DOHH2 (cell line): ENCODE data around the gene SORBS1.

ENCODE experiments used
- H3F3A ChIP-seq: fragments of 200-600 bp; sonication (generic), shearing (Covaris generic); 2 replicates; pipeline ENCODE4 v1.6.0; 2016; ENCODE audit warnings: antibody characterized with exemption, mild to moderate bottlenecking; ENCODE audit not compliant: control insufficient read depth, insufficient read depth
- H3K27ac ChIP-seq: fragments of 200-600 bp; sonication (generic); 2 replicates; pipeline ENCODE4 v1.5.1; 2014; ENCODE audit warnings: low read depth, mild to moderate bottlenecking, low read length, moderate library complexity
- H3K27me3 ChIP-seq: fragments of 200-600 bp; sonication (generic); 2 replicates; pipeline ENCODE4 v1.6.1; 2014; ENCODE audit warnings: mild to moderate bottlenecking, low read length, mixed read lengths; ENCODE audit not compliant: control insufficient read depth
- H3K36me3 ChIP-seq: fragments of 200-600 bp; sonication (generic); 2 replicates; pipeline ENCODE4 v1.6.1; 2014; ENCODE audit warnings: mild to moderate bottlenecking, low read length, moderate library complexity, mixed read lengths; ENCODE audit not compliant: control insufficient read depth
- H3K4me1 ChIP-seq: fragments of 200-600 bp; sonication (generic); 2 replicates; pipeline ENCODE4 v1.6.1; 2014; ENCODE audit warnings: mild to moderate bottlenecking, low read length, mixed read lengths; ENCODE audit not compliant: control insufficient read depth
- H3K4me2 ChIP-seq: fragments of 200-600 bp; sonication (generic); 2 replicates; pipeline ENCODE4 v1.6.0; 2014; ENCODE audit warnings: mild to moderate bottlenecking, low read length, moderate library complexity
- H3K4me3 ChIP-seq: fragments of 200-600 bp; sonication (generic); 2 replicates; pipeline ENCODE4 v1.5.1; 2014; ENCODE audit warnings: mild to moderate bottlenecking, low read length, mixed read lengths
- H3K79me2 ChIP-seq: fragments of 200-600 bp; sonication (generic); 2 replicates; pipeline ENCODE4 v1.6.1; 2014; ENCODE audit warnings: mild to moderate bottlenecking, low read length, mixed read lengths; ENCODE audit not compliant: control insufficient read depth
- H3K9me2 ChIP-seq: fragments of 200-600 bp; sonication (generic); replicated peaks from 2 replicates; pipeline ENCODE4 v1.6.1; 2014; ENCODE audit warnings: mild to moderate bottlenecking, low read length, mixed read lengths; ENCODE audit not compliant: control insufficient read depth
- H3K9me3 ChIP-seq: fragments of 200-600 bp; sonication (generic); 2 replicates; pipeline ENCODE4 v1.6.1; 2014; ENCODE audit warnings: antibody characterized with exemption, low read length, mixed read lengths; ENCODE audit not compliant: control insufficient read depth, insufficient read depth
- H4K20me1 ChIP-seq: fragments of 200-600 bp; sonication (generic); 2 replicates; pipeline ENCODE4 v1.6.0; 2014; ENCODE audit warnings: low read depth, mild to moderate bottlenecking, antibody characterized with exemption, low read length, moderate library complexity; ENCODE audit not compliant: control insufficient read depth, insufficient read depth
- CTCF ChIP-seq: fragments of 200-600 bp; sonication (generic); IDR thresholded peaks from one replicate; pipeline ENCODE4 v1.5.1; 2014; ENCODE audit warnings: antibody characterized with exemption, mild to moderate bottlenecking, low read depth, low read length; ENCODE audit not compliant: poor library complexity, severe bottlenecking
- EZH2phosphoT487 ChIP-seq: fragments of 200-600 bp; sonication (generic); IDR thresholded peaks from 2 replicates; pipeline ENCODE4 v1.6.1; 2017; ENCODE audit warnings: borderline replicate concordance, mild to moderate bottlenecking, antibody characterized with exemption, low read length, moderate library complexity, mixed read lengths

Gene SORBS1

GRCh38 chr10:95416270-95416669 is 144.9 kb downstream of the SORBS1 start:
- no peaks in the 10 kb centered on the region for H3K36me3 ChIP-seq
- H3K9me3 ChIP-seq: no peaks in the 10 kb centered on the region
- TF ChIP-seq EZH2phosphoT487 (no peak), CTCF (no peak)
- peaks cover 11% of the 10 kb centered on the region; the same call in 1 of the 2 replicates for H3K27me3 ChIP-seq
- H3K4me1 ChIP-seq: peaks cover 13% of the 10 kb centered on the region
- no peak overlapping the region for H3K4me2 ChIP-seq
- no peaks in the 10 kb centered on the region for H3K79me2 ChIP-seq
- no peak overlapping the region for H3K27ac ChIP-seq
- H3F3A ChIP-seq: no peaks in the 10 kb centered on the region
- H4K20me1 ChIP-seq: no peaks in the 10 kb centered on the region
- no peaks in the 10 kb centered on the region for H3K9me2 ChIP-seq
- H3K4me3 ChIP-seq: no peak overlapping the region

- peaks cover 13% of the 10 kb centered on the region for H3K4me1 ChIP-seq
These were observed 145.5 kb downstream of the SORBS1 start for GRCh38 chr10:95415621-95416031.

GRCh38 chr10:95414844-95415485 is 146.2 kb downstream of the SORBS1 start:
- H3K4me1 ChIP-seq: peaks cover 18% of the 10 kb centered on the region

More at GRCh38 chr10:95415621-95416031, 145.5 kb downstream of the SORBS1 start:
- H3K27ac ChIP-seq: no peak overlapping the region
- H3K4me3 ChIP-seq: no peak overlapping the region
- no peaks in the 10 kb centered on the region for H3K36me3 ChIP-seq
- H4K20me1 ChIP-seq: no peaks in the 10 kb centered on the region
- no peak overlapping the region for H3K4me2 ChIP-seq
- H3K27me3 ChIP-seq: peaks cover 8% of the 10 kb centered on the region; the same call in 1 of the 2 replicates
- no peaks in the 10 kb centered on the region for H3K9me3 ChIP-seq
- no peaks in the 10 kb centered on the region for H3K79me2 ChIP-seq
- no peak for TF ChIP-seq CTCF
- no peak for TF ChIP-seq EZH2phosphoT487
- no peaks in the 10 kb centered on the region for H3F3A ChIP-seq
- H3K9me2 ChIP-seq: no peaks in the 10 kb centered on the region

More at GRCh38 chr10:95414844-95415485, 146.2 kb downstream of the SORBS1 start:
- TF ChIP-seq EZH2phosphoT487 (no peak), CTCF (no peak)
- Histone ChIP-seq H4K20me1 (no peaks in the 10 kb centered on the region), H3K79me2 (no peaks in the 10 kb centered on the region), H3K9me2 (no peaks in the 10 kb centered on the region), H3K4me3 (no peak overlapping the region), H3K9me3 (no peaks in the 10 kb centered on the region), H3K27me3 (0 out of 2 replicates have a peak, but pooled peaks cover 3% of the 10 kb centered on the region), H3K36me3 (no peaks in the 10 kb centered on the region), H3F3A (no peaks in the 10 kb centered on the region), H3K4me2 (no peak overlapping the region), H3K27ac (no peak overlapping the region)
